HG03039 (cell line): ENCODE measurements around the gene MYPOP.

ENCODE experiments used
- ATAC-seq: cut with Tn5 transposase; IDR thresholded peaks from one replicate; pipeline ENCODE4 v1.9.1; 2021; ENCODE audit warnings: mild to moderate bottlenecking, moderate library complexity; ENCODE audit not compliant: unreplicated experiment

The MYPOP gene, protein sequence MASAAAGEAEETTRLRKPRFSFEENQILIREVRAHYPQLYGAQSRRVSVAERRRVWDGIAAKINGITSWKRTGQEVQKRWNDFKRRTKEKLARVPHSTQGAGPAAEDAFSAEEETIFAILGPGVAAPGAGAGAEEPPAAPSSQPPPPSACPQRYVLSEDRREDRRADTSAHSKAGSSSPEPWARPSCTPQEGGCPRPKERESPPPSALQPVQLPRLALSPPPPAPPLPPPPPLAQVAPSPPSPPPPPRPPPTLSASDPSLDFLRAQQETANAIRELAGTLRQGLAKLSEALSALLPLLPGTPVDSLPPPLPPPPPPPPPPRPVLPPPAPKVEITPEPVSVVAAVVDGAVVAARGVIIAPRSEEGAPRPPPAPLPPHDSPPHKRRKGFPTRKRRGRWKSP

DNA sequence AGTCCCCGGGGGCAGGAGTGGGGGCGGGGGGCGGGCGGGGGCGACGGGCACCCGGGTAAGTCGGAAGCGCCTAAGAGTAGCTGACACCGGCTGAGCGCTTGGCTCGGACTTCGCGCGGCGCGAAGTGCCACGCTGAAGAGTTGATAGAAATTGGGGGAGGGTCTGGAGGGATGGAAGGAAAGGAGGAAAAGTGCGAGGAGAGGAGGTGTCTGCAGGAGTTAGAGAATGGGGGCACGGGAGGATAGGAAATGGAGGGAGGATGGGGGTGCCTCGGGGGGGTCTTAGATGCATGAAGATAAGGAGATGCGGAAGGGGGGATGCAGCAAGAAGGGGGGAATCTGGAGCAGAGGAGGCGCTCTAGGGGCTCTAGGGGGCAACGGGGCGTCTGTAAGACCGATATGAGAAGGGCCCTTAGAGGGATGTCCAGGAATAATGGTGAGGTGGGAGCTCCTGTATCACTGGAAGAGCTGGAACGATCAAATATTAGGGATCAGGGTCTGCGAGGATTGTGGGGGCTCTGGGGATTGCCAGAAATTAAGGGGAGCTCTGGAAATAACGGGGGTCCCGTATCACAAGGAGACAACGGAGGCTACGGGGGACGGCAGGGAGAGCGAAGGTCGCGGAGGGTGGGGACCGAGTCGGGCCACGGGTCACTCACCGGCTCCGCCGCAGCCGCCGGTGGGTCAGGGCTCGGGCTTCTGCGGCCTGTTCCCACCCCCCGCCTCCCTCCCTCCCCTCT is at the start of gene MYPOP:
Gene MYPOP (minus strand): TSS at position 702 of the 739 bp plus-strand sequence. CDS start 840 bp downstream, outside the sequence.
- ATAC-seq = no peak

DNA sequence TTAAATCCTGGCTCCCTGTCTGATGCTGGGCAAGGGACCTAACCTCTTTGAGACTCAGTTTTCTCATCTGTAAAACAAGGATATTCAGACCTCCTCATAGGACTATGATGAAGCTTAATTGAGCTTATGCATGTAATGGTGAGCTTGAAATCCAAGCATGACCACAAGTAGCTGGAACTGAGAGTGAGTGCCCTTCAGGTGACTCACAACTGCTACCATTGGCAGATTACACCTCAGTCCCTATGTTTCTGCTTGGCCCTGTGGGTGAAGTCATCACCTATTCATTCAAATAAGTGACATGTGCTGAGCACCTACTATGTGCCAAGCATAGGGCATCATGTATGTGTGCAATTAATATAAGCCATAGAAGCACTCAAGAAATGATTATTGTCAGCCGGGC is 45.5 kb upstream of the MYPOP start:
- no peak for ATAC-seq

DNA sequence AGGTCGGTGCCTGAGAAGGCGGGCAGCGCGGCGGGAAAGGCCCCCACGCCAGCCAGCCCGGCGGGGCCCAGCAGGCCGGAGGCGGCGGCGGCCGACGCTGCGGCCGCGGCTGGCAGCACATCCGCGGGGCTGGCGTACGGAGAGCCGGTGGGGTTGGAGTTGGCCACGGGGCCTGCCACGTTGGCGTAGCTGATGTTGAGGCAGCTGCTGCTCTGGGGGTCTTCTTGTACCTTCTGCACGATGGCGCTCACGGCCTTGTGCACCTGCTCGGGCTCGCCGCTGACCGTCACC is 38.0 kb upstream of the MYPOP start:
- no peak for ATAC-seq

DNA sequence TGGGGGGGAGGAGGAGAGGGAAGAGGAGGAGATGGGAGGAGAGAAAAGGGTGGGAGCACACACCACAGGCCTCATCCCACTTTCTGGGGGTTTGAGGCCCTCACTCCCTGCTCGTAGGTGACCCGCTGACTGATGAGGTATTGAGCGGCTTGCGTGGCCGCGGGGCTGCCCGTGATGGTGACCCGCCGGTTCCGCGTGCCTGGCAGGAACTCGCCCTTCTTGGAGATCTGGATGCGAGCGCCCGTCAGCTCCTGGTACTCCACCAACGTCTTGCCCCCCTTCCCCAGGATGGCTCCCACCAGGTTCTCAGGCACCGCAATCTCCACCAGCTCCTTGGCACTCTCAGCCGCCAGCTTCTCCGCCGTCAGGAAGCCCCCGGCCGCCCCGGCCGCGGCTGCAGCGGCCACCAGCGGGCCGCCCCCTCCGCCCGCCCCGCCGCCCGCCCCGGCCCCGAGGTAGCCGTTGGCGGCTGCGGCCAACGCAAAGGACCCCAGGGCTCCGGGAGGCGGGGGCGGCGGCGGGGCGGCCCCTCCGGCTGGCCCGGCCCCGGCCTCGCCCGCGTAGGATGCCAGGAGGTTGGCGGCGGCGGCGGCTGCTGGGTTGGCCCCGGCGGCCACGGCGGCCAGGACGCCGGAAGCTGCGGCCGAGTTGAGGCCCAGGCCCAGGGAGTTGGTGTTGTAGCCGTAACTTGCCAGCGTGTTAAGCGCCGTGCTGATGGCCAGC is 37.5 kb upstream of the MYPOP start:
- no peak for ATAC-seq

DNA sequence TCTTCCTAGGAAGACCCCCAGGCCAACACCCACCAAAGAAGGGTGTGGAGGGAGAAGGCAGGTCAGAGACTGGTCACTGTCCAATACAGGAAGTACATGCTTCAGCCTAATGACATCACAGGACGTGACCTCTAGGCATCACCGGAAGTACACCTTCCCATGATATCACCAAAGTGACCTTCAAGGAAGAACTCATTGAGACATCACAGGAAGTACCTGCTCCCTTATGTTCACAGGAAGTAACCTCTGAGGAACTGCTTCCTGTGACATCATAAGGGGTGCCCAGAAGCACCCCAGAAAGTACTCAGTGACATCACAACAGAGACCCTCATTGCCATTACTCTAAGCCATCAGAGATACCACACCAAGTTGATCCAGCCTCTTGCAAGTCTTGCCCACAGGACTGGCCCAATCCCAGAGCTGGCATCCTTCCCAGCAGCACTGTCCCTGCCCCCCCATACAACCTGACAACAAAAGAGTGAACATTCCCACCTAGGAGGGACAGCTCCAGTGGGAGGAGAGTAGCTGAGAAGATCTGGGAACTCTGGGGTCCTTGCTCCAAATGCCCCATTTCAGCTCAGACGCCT is 36.4 kb upstream of the MYPOP start:
- no peak for ATAC-seq

DNA sequence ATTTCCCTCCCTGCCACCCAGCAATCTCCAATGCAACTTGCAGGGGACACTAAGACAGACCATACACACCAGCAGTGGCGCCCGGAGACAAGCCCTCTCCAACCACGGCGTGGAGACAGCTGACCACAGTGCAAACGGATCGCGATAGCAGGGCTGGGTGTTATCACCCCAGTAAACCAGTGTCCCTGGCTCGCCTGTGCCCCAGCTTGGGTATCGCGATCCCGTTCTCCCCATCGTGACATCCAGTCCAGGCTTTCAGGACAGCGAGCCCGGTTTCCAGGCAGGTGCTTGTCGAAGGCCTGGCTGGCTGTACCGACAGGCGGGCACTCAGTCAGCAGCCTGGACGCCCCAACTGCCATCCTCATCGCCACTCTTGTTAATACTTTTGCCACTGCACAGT is 32.9 kb upstream of the MYPOP start:
- no peak for ATAC-seq

DNA sequence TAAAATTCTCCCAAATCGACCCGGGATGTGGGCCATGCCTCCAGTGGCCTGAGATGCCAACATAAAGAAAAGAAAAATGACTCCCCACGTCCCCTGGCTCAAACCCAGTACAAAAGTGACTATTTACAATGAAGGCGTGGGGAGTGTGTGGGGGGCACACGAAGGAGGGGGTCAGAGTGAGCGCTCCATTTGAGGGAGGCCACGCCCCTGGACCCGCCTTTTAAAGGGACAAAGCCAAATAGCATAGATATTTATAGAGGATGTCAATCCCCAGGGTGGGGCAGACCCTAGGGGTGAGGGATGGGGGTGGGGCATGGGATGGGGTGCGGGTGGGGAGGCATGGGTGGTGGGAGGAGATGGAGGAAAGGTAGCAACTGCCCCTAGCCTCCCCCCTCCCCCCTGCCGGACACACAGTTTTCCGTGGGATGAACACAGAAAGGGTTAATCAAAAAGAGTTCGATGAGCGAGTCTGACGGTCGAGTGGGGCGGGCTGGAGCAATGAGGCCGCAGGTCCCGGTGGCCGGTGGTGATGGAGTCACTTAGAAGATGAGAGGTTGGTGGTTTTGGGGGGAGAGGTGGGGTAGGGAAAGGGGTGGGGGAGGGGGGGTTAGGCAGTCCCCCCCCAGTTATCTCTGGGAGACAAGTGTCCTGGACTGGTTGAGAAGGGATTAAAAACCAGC is 32.3 kb upstream of the MYPOP start:
- ATAC-seq = no peak

DNA sequence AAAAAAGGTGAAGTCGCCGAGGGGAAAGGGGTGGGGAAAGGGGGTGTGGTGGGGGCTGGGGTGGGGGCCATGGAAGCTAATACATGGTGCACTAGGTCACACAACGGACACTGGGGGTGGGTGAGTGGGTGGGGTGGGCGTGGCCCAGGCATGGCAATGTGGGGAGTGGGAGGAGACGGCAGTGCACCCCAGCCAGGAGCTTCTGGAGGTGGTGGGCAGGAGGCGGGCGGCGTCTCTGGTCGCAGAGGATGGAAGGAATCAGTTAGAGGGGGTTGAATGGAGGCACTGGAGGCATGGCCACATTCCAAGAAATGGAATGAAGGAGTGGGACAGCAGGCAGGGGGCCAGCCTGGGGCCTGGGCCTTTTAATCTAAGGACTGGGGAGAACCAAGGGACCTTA is 31.3 kb upstream of the MYPOP start:
- ATAC-seq = no peak

DNA sequence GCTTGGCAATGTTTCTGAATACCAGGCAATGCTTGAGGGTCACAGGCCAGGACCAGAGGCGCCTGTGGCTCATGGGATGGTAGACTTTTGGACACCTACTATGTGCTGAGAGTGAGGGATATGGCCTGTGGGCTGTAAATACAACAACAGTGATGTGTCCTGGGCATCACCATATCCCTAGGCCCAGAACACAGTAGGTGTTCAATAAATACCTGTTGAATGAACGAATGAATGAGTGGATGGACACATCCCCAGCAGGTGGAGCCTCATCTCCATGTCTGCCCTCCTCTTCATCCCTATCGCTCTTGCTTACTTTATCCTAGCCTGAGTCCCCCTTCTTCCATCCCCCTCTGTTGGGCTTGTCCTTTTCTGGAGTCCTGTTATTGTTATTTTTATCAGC is 28.6 kb upstream of the MYPOP start:
- ATAC-seq = no peak

DNA sequence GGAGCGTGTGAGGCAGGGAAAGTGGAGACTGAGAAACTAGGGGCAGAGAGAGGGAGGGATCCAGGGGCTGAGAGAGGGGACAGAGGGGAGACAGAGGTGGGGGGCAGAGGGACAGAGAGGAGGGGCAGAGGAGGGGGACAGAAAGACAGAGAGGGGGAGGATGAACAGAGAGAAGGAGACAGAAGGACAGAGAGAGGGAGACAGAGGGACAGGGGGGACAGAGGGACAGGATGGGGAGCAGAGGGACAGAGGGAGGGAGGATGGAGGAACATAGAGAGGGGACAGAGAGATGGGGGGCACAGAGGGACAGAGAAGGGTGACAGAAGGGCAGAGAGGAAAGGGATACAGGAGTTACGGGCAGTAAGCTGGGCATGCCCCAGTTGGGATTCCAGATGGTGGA is 26.8 kb upstream of the MYPOP start:
- ATAC-seq = no peak

DNA sequence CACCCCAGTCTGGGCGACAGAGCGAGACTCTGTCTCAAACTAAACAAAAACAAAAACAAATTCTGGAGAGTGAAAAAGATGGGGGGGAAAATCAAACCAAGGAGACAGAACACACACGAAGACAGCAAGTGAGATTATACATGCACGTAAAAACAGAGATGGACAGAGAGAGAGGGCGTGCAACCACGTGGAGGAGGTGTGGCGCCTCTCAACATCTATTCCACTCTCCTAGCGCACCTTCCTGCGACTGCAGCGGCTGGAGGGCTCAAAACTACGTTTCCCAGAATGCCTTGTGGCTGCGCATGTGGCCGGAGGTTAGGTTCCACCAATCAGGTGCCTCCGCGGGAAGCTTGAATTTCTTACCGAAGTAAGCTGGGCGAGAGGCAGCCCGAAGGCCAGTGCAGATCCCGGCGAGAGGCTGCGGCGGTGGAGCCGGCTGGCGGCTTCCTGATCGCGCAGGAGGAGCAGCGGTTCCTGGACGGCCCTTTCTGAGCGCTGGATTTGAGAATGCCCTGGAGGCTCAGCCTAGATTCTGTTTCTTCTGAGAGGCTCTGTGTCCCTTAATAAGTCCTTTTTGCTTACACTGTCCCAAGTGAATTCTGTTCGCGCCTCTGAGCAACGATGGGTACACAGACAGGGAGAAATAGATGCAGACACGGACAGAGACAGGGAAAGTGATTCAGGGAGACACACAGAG is 25.3 kb upstream of the MYPOP start:
- ATAC-seq = no peak

DNA sequence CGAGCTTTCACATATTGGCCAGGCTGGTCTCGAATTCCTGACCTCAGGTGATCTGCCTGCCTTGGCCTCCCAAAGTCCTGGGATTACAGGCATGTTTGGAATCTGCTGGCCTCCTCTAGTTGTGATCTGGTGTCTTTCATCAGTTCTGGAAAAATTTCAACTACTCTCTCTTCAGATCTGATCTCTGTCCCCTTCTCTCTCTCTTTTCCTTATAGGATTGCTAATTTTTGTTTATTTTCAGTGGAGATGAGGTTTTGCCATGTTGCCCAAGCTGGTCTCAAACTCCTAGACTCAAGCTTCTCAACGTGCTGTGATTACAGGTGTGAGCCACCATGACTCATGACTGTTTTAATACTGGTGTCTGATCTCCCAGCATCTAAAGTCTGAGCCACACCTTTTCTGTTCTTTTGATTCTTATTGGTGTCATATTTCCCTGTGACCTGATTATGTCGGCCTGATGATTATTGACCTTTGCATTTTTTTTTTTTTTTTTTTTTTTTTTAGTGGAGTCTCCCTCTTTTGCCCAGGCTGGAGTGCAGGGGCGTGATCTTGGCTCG is 22.6 kb upstream of the MYPOP start:
- ATAC-seq = no peak

DNA sequence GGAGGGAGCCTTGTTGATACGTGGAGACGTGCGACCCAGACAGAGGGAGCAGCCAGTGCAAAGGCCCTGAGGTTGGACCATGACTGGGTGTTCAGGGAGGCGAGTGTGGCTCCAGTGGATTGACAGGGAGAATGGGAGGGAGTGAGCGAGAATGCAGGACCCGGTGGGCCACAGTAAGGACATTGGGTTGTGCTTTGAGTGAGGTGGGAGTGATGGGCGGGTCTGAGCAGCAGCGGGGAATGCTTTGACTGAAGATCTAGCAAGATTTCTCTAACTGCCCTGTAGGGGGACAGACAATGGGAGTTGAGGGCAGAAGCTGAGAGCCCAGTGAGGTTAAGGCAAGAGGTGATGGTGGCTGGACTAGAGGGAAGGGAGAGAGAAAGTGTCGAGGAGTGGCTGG is 19.9 kb upstream of the MYPOP start:
- no peak for ATAC-seq

DNA sequence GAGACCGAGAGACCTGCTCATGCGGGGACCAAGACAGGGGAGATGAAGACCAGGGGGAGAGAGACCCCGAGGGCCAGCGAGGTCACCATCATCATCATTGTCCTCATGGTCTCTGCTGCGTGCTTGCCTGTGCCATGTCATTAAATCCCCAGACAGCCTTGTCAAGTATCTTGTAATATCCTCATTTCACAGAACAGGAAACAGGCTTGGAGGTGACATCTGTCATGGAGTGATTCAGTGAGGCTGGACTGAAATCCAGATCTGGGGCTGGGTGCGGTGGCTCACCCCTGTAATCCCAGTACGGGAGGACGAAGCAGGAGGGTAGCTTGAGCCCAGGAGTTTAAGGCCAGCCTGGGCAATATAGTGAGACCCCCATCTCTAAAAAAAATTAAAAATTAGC is 18.0 kb upstream of the MYPOP start:
- no peak for ATAC-seq

DNA sequence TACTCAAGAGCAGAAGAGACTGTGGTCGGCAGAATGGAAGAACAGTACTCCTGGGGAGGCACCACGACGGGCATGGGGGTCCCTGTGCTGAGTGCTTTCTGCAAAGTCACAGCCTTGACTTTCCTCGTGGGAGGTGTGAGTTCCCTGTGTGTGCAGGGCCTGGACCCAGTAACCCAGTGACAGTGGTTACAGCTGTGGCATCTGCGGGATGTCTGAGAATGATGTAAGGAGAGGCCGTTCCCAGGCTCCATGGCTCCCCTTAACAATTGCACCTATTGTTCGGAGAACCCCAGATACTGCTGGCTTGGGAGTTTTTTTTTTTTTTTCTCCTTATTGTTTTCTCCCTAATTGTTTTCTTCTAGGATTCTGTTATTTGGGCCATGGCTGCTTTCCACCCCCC is 17.3 kb upstream of the MYPOP start:
- ATAC-seq = no peak

DNA sequence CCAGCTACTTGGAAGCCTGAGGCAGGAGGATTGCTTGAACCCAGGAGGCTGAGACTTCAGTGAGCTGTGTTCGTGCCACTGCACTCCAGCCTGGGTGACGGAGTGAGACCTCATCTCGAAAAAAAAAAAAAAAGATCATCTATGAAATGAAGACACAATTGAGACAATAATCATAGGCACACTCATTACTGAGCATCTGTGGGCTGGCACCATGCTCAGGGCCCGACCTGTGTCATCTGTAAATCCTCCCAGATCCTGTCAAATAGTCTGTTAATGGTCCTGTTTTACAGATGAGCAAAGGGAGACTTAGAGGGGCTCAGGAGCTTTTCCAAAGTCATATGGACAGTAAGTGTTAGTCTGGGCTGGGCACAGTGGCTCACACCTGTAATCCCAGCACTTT is 16.3 kb upstream of the MYPOP start:
- no peak for ATAC-seq

DNA sequence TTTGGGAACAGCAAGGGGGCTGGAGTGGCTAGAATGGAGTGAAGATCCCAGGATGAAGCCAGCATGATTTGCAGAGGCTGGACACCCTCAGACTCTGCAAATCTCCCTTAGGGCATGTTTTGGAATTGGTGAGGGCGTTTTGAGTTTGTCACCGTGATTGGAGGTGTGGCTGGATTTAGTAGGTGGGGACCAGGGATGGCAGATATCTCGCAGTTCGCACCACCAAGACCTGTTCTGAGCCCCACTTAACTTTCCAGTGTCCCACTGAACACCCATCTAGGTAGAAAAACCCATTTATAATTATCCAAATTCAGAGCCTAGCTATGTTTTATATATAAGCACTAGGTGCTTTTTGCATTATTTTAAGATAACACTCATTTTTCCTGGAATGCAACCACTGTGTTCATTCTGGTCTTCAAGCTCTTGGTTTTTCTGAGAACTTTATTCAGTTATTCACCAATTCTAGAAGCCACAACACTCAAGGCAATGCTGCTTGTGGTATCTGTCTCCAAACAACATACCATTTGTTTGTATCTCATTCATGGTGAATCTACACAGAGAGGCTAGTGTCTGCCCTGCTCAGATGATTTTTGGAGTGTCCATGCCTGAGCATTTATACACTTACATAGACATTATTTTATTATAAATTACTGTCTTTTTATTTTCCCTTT is 15.1 kb upstream of the MYPOP start:
- no peak for ATAC-seq

DNA sequence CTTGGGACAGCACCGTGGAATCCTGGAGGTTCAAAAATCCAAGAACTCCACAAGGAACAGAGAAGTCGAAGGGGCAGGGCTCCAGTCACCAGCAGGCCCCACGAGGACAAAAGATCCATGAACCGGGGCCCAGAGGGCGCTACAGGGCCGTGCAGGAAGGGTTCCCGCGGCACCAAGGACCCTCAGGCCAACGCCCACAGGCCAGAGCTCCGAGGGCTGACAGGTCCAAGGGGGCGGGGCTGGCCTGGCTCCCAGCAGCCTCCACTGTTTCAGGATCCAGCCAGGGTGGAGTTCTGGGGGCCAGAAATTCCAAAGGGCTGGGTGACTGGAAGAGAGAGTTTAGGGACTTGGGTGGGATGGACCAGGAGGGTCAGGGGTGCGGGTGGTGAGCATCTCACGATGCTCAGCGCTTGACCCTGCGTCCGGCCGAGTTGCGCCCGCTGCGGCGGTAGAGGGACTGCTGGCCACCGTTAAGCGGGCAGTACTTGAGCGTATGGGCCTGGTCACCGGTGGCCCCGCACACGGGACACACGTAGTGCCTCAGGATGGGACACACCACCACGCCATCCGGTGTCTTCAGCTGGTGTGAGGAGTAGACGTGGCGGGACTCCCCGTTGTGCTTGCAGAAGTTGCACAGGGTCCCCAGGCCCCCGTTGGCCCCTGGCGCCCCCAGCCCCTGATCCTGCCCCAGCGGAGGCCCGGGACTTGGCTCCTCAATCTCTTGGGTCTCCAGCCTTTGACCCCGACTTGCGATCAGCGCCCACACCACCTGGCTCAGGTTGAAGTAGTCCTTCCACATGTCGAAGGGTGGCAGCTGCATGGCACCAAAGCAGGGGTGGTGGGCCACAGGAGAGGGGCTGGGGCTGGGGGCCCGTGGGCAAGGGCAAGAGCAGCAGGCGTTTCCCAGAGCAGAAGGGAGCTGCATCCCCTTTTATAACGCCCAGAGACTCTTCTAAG is 11.7 kb upstream of the MYPOP start, which contains the start of gene NANOS2:
Gene NANOS2 (minus strand): TSS at position 905 of the 957 bp plus-strand sequence. CDS start 85 bp downstream, at position 820.
- ATAC-seq = no peak
